GM12892 (cell line): ENCODE measurements around the gene COMMD10.

Experiments
- POLR2A ChIP-seq: IDR thresholded peaks from 2 replicates; pipeline ENCODE4 v1.6.1; 2011; ENCODE audit warnings: low read depth, low read length, control low read depth
- POLR2AphosphoS5 ChIP-seq: IDR thresholded peaks from 2 replicates; pipeline ENCODE4 v1.6.1; 2011; ENCODE audit warnings: low read depth, low read length, control low read depth

- no peak for TF ChIP-seq POLR2AphosphoS5
- no peak for TF ChIP-seq POLR2A
Observed at GRCh38 chr5:116038817-116039216, 46.0 kb upstream of the COMMD10 start.
